Smooth muscle cell (in vitro differentiated cells): ENCODE data around the gene OAF. TPM values are rescaled to one million over a fixed set of nuclear protein-coding genes. Genes with fewer than 3 reads are reported as not detected.

Source experiments
- DNase-seq: peaks from one replicate; lab custom pipeline; 2025; ENCODE audit not compliant: unreplicated experiment; lab: John Stamatoyannopoulos, UW
- H2AFZ ChIP-seq: fragments of 200-600 bp; sonication (generic); 2 replicates; pipeline ENCODE4 v1.6.0; 2016; ENCODE audit warnings: antibody characterized with exemption, low read depth, mild to moderate bottlenecking
- H3F3A ChIP-seq: fragments of 200-600 bp; sonication (generic); 2 replicates; pipeline ENCODE4 v1.6.0; 2017; ENCODE audit warnings: antibody characterized with exemption, low read depth
- H3K27ac ChIP-seq: fragments of 200-600 bp; sonication (generic); 2 replicates; pipeline ENCODE4 v1.5.1; 2016; ENCODE audit warnings: low read depth, mild to moderate bottlenecking
- H3K27me3 ChIP-seq: fragments of 200-600 bp; sonication (generic); 2 replicates; pipeline ENCODE4 v1.6.1; 2016; ENCODE audit warnings: low read depth, mild to moderate bottlenecking
- H3K36me3 ChIP-seq: fragments of 200-600 bp; sonication (generic); 2 replicates; pipeline ENCODE4 v1.5.1; 2016; ENCODE audit warnings: low read depth
- H3K4me1 ChIP-seq: fragments of 200-600 bp; sonication (generic); 2 replicates; pipeline ENCODE4 v1.5.1; 2016; ENCODE audit warnings: low read depth
- H3K4me2 ChIP-seq: fragments of 200-600 bp; sonication (generic); 2 replicates; pipeline ENCODE4 v1.6.0; 2016; ENCODE audit warnings: mild to moderate bottlenecking
- H3K4me3 ChIP-seq: fragments of 200-600 bp; sonication (generic); 2 replicates; pipeline ENCODE4 v1.5.1; 2016; ENCODE audit warnings: mild to moderate bottlenecking
- H3K79me2 ChIP-seq: fragments of 200-600 bp; sonication (generic); 2 replicates; pipeline ENCODE4 v1.6.0; 2016; ENCODE audit warnings: low read depth, mild to moderate bottlenecking
- H3K9ac ChIP-seq: fragments of 200-600 bp; sonication (generic); 2 replicates; pipeline ENCODE4 v1.6.0; 2016; ENCODE audit warnings: low read depth
- H3K9me3 ChIP-seq: fragments of 200-600 bp; sonication (generic); replicated peaks from 2 replicates; pipeline ENCODE4 v1.5.1; 2016; ENCODE audit warnings: low read depth
- H4K20me1 ChIP-seq: fragments of 200-600 bp; sonication (generic); 2 replicates; pipeline ENCODE4 v1.6.0; 2016; ENCODE audit warnings: low read depth
- CTCF ChIP-seq: fragments of 200-600 bp; sonication (generic); IDR thresholded peaks from 2 replicates; pipeline ENCODE4 v1.5.1; 2017; ENCODE audit warnings: borderline replicate concordance, mild to moderate bottlenecking, antibody characterized with exemption; ENCODE audit not compliant: insufficient read depth, poor library complexity, severe bottlenecking
- WGBS: methylation state at CpG from one replicate; pipeline ENCODE4 v1.1.7; 2016; ENCODE audit warnings: low lambda C conversion rate; 5-methylcytosine and 5-hydroxymethylcytosine counted together
- polyA plus RNA-seq: library from polyadenylated mRNA; unstranded; fragments of >200 nt; fragmentation: Nextera tagmentation; extraction: Ambion mirVana; gene quantifications from 2 replicates; pipeline ENCODE4 v1.2.1, GENCODE V29; 2016
- total RNA-seq: library from RNA; depleted of rRNA; stranded (reverse); fragments of >200 nt; gene quantifications from 2 replicates; pipeline ENCODE4 v1.2.3, GENCODE V29; 2014

Gene OAF
- total and polyA plus RNA-seq, 2 experiments from 2014 or later: 41.6 to 112 TPM

- no peaks in the 10 kb centered on the region for H3K27me3 ChIP-seq
- no peak overlapping the region for H3K27ac ChIP-seq
- H3K9me3 ChIP-seq: no peaks in the 10 kb centered on the region
- H3F3A ChIP-seq: no peaks in the 10 kb centered on the region
- H3K4me3 ChIP-seq: no peak overlapping the region
- WGBS: 92% methylated on average over 12 of the region's 12 CpGs
- H3K79me2 ChIP-seq: peaks cover 74% of the 10 kb centered on the region
- no peak overlapping the region for H3K9ac ChIP-seq
- no peak for TF ChIP-seq CTCF
- no peak overlapping the region for H2AFZ ChIP-seq
- no peak for DNase-seq
- H4K20me1 ChIP-seq: peaks cover 96% of the 10 kb centered on the region
- no peaks in the 10 kb centered on the region for H3K36me3 ChIP-seq
- peaks cover 20% of the 10 kb centered on the region for H3K4me1 ChIP-seq
- H3K4me2 ChIP-seq: no peak overlapping the region
These were observed 6.7 kb downstream of the OAF start for GRCh38 chr11:120217526-120217925.

- Histone ChIP-seq H3K27ac (no peak overlapping the region), H2AFZ (no peak overlapping the region), H3K9me3 (no peaks in the 10 kb centered on the region), H3K79me2 (peaks cover 68% of the 10 kb centered on the region), H3K4me2 (no peak overlapping the region), H4K20me1 (peaks cover 98% of the 10 kb centered on the region), H3K36me3 (no peaks in the 10 kb centered on the region), H3F3A (no peaks in the 10 kb centered on the region), H3K9ac (no peak overlapping the region), H3K4me3 (no peak overlapping the region), H3K27me3 (no peaks in the 10 kb centered on the region), H3K4me1 (peaks cover 20% of the 10 kb centered on the region)
- no peak for DNase-seq
- WGBS: 57% methylated on average over 12 of the region's 12 CpGs
- no peak for TF ChIP-seq CTCF
These were observed 7.3 kb downstream of the OAF start for GRCh38 chr11:120217941-120218694.

DNA sequence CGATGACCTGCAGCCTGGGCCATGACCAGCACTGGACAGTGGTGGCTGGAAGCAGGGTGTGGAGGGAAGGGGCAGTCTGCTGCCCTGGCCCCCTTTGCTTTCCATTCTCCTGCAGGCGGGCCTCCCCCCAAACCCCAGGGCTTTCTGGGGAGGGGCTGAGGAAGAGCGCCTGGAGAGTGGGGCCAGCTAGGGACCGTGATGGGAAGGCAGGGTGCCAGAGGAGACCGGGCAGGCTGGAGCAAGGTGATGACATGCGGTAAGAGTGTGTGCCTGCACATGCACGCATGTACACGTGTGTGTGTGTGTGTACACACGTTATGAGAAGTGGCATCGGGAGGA lies 7.8 kb downstream of the OAF start:
- Histone ChIP-seq H3K36me3 (no peaks in the 10 kb centered on the region), H3K27ac (no peak overlapping the region), H3K4me3 (no peak overlapping the region), H3K4me2 (no peak overlapping the region), H3K79me2 (peaks cover 63% of the 10 kb centered on the region), H2AFZ (no peak overlapping the region), H3K27me3 (no peaks in the 10 kb centered on the region), H3F3A (no peaks in the 10 kb centered on the region), H3K9me3 (no peaks in the 10 kb centered on the region), H4K20me1 (peaks cover 98% of the 10 kb centered on the region), H3K9ac (no peak overlapping the region), H3K4me1 (peaks cover 20% of the 10 kb centered on the region)
- no peak for DNase-seq
- WGBS: 87% methylated on average over 10 of the region's 10 CpGs
- TF ChIP-seq CTCF: no peak
